Endothelial cell of umbilical vein (primary cell): ENCODE results near the gene RNF5. TPM values are rescaled to one million over a fixed set of nuclear protein-coding genes. Genes with fewer than 3 reads are reported as not detected.

Experiments
- BruUV-seq: library from RNA; stranded (reverse); fragments of 400-500 nt; replicated peaks from 2 replicates; lab custom pipeline; 2021; lab: Mats Ljungman, UMichigan
- CTCF ChIA-PET: fragments of 300-600, 350-600 bp; sonication (Branson Sonifier 250); formaldehyde crosslinking; loops from one replicate; lab custom pipeline; 2021; ENCODE audit warnings: antibody characterized with exemption, inconsistent platforms; lab: Charles Lee
- POLR2A ChIA-PET: fragments of 300-600, 350-600 bp; sonication (Branson Sonifier 250); formaldehyde crosslinking; loops from one replicate; lab custom pipeline; 2021; ENCODE audit warnings: antibody characterized with exemption, inconsistent platforms; lab: Charles Lee
- DNase-seq: peaks from one replicate; pipeline ENCODE4 v3.0.0-alpha.2; 2011; ENCODE audit warnings: low read depth, low spot score
- FAIRE-seq: peaks from 2 replicates; lab custom pipeline; 2011; peaks lifted over from hg19 to GRCh38; lab: Jason Lieb, UNC
- H2AFZ ChIP-seq: 2 replicates; pipeline ENCODE4 v1.6.0; 2012; ENCODE audit warnings: low read depth, low read length, control low read depth, inconsistent platforms
- H3K27ac ChIP-seq: 2 replicates; pipeline ENCODE4 v1.5.1; 2011; ENCODE audit warnings: low read depth, mild to moderate bottlenecking, control low read depth, low read length, moderate library complexity; ENCODE audit not compliant: insufficient read depth
- H3K27me3 ChIP-seq, 2 experiments: 2 replicates each; pipeline versions ENCODE4 v1.6.0 to v1.6.1; 2011; ENCODE audit warnings: low read length in 2 of 2, mixed read lengths in 1 of 2; ENCODE audit not compliant: control insufficient read depth in 2 of 2, insufficient read depth in 2 of 2
- H3K36me3 ChIP-seq, 2 experiments: 2 replicates in 1 of 2; 3 replicates in 1 of 2; pipeline ENCODE4 v1.5.1; 2011; ENCODE audit warnings: low read length in 2 of 2, mild to moderate bottlenecking in 1 of 2, moderate library complexity in 1 of 2; ENCODE audit not compliant: control insufficient read depth in 2 of 2, insufficient read depth in 2 of 2; ENCODE audit errors: extremely low read depth in 1 of 2
- H3K4me1 ChIP-seq: 3 replicates; pipeline ENCODE4 v1.5.1; 2011; ENCODE audit warnings: mild to moderate bottlenecking, low read length; ENCODE audit not compliant: control insufficient read depth, insufficient read depth; ENCODE audit errors: extremely low read depth
- H3K4me2 ChIP-seq: 2 replicates; pipeline ENCODE4 v1.6.1; 2011; ENCODE audit warnings: low read length, control low read depth, mixed read lengths; ENCODE audit not compliant: insufficient read depth
- H3K4me3 ChIP-seq, 3 experiments: fragments of 200-600 bp in 1 of 3; sonication (generic), shearing (Covaris generic) in 1 of 3; replicated peaks in 1 of 3; 2 replicates each; pipeline ENCODE4 v1.5.1; 2011 to 2016; ENCODE audit warnings: control low read depth in 3 of 3, low read length in 3 of 3, mild to moderate bottlenecking in 2 of 3, inconsistent platforms in 1 of 3, low read depth in 1 of 3, moderate library complexity in 1 of 3; ENCODE audit not compliant: insufficient read depth in 1 of 3
- H3K79me2 ChIP-seq: 2 replicates; pipeline ENCODE4 v1.6.0; 2012; ENCODE audit warnings: low read length, inconsistent platforms; ENCODE audit not compliant: control insufficient read depth, insufficient read depth
- H3K9ac ChIP-seq: replicated peaks from 2 replicates; pipeline ENCODE3; 2011; ENCODE audit warnings: low read length, control low read depth; ENCODE audit not compliant: insufficient read depth; ENCODE audit errors: extremely low read depth
- H3K9me1 ChIP-seq: replicated peaks from 3 replicates; pipeline ENCODE4 v1.6.0; 2011; ENCODE audit warnings: mild to moderate bottlenecking, low read length; ENCODE audit not compliant: control insufficient read depth, insufficient read depth; ENCODE audit errors: extremely low read depth
- H3K9me3 ChIP-seq: replicated peaks from 2 replicates; pipeline ENCODE4 v1.5.1; 2012; ENCODE audit warnings: low read length, inconsistent platforms; ENCODE audit not compliant: control insufficient read depth, insufficient read depth
- H4K20me1 ChIP-seq: replicated peaks from 2 replicates; pipeline ENCODE3; 2011; ENCODE audit warnings: mild to moderate bottlenecking, low read length; ENCODE audit not compliant: control insufficient read depth, insufficient read depth; ENCODE audit errors: extremely low read depth
- CTCF ChIP-seq, 2 donors: IDR thresholded peaks; 1 replicate in 1 of 2; 2 replicates in 1 of 2; pipeline ENCODE4 v1.5.1; 2011; ENCODE audit warnings: low read length in 2 of 2, mild to moderate bottlenecking in 2 of 2, moderate library complexity in 2 of 2, control low read depth in 1 of 2, inconsistent platforms in 1 of 2, low read depth in 1 of 2; ENCODE audit not compliant: insufficient read depth in 1 of 2; ENCODE audit errors: extremely low read depth in 1 of 2
- EZH2 ChIP-seq: IDR thresholded peaks from 2 replicates; pipeline ENCODE4 v1.6.1; 2012; ENCODE audit warnings: borderline replicate concordance, low read depth, mild to moderate bottlenecking, moderate library complexity, low read length, inconsistent platforms; ENCODE audit not compliant: severe bottlenecking
- FOS ChIP-seq: IDR thresholded peaks from 2 replicates; pipeline ENCODE4 v1.6.1; 2011; ENCODE audit warnings: mild to moderate bottlenecking, low read length, moderate library complexity, borderline replicate concordance; ENCODE audit not compliant: insufficient read depth
- GATA2 ChIP-seq: IDR thresholded peaks from 2 replicates; pipeline ENCODE4 v1.7.0; 2011; ENCODE audit warnings: low read depth, mild to moderate bottlenecking, moderate library complexity, mixed read lengths, low read length; ENCODE audit not compliant: insufficient read length, insufficient read depth
- JUN ChIP-seq: IDR thresholded peaks from 2 replicates; pipeline ENCODE4 v1.6.1; 2011; ENCODE audit warnings: borderline replicate concordance, low read depth; ENCODE audit not compliant: insufficient read length, insufficient read depth
- MAX ChIP-seq: IDR thresholded peaks from 2 replicates; pipeline ENCODE4 v1.6.1; 2011; ENCODE audit not compliant: insufficient read depth, insufficient read length
- MYC ChIP-seq: IDR thresholded peaks from one replicate; pipeline ENCODE4 v1.6.1; 2011; ENCODE audit warnings: mild to moderate bottlenecking, low read depth, low read length
- POLR2A ChIP-seq: IDR thresholded peaks from 2 replicates; pipeline ENCODE4 v1.6.1; 2012; ENCODE audit warnings: low read depth, mild to moderate bottlenecking, control low read depth, low read length
- POLR2AphosphoS5 ChIP-seq: IDR thresholded peaks from 2 replicates; pipeline ENCODE4 v1.6.1; 2012; ENCODE audit warnings: low read depth, mild to moderate bottlenecking, control low read depth, low read length, moderate library complexity; ENCODE audit not compliant: insufficient read depth
- dilution Hi-C: fragments of 300-500 bp; cut with MboI; formaldehyde crosslinking; loops from one replicate; pipeline ENCODE4 v1.15.0; 2019; ENCODE audit warnings: low sequenced_read_pairs; ENCODE audit not compliant: extremely low pct_ligation_motif_present
- intact Hi-C: fragments of 100-400 bp; cut with micrococcal nuclease; formaldehyde crosslinking; loops from one replicate; pipeline ENCODE4 v1.10.0; 2022
- polyA plus RNA-seq, 4 experiments: library from polyadenylated mRNA; depleted of rRNA in 3 of 4; stranded (reverse) in 3 of 4; unstranded in 1 of 4; fragments of >200 nt; gene quantifications; 2 replicates each; pipeline versions ENCODE4 v1.2.1 to v1.2.3, GENCODE V29; 2011 to 2012; ENCODE audit warnings: missing spikeins in 1 of 4
- total RNA-seq: library from RNA; stranded (reverse); gene quantifications from 2 replicates; pipeline ENCODE4 v1.2.3, GENCODE V29; 2021

RNF5 gene
- total and polyA plus RNA-seq, 2 donors (not counting 3 experiments of a cell fraction or from before 2014, with no cell fraction given) = 49.2 to 100 TPM

- intact Hi-C loops (no loop called here), dilution Hi-C loops (no loop called here)
- Histone ChIP-seq H3K36me3 (peaks cover 3 to 22% of the 10 kb centered on the region in 2 experiments), H3K9ac (no peak overlapping the region), H2AFZ (no peak overlapping the region), H3K27me3 (no peaks in the 10 kb centered on the region), H3K4me2 (no peak overlapping the region), H3K9me3 (no peaks in the 10 kb centered on the region), H3K4me3 (no peak overlapping the region), H4K20me1 (no peaks in the 10 kb centered on the region), H3K9me1 (no peaks in the 10 kb centered on the region), H3K79me2 (peaks cover 6% of the 10 kb centered on the region), H3K27ac (no peak overlapping the region), H3K4me1 (peaks cover 21% of the 10 kb centered on the region)
- BruUV-seq = no TSS peak
- TF ChIP-seq MYC (no peak), FOS (no peak), JUN (no peak), MAX (no peak), POLR2A (no peak), EZH2 (no peak), CTCF (IDR thresholded peaks at IDR 0.05; ENCODE audit: extremely low read depth in 1 of 2, insufficient read depth in 1 of 2, low read depth in 1 of 2, low read length in 2 of 2) (no peak), POLR2AphosphoS5 (no peak), GATA2 (no peak)
- CTCF ChIA-PET = no interaction called here
- POLR2A ChIA-PET = no interaction called here
- DNase-seq (no peak), FAIRE-seq (no peak)
Observed at GRCh38 chr6:32181148-32181702, 3.0 kb downstream of the RNF5 start.
